OCI-LY3 (cell line): ENCODE data around the gene OR2B2.

Experiments
- EZH2phosphoT487 ChIP-seq: fragments of 200-600 bp; shearing (Covaris generic); IDR thresholded peaks from 2 replicates; pipeline ENCODE4 v1.6.1; 2018; ENCODE audit warnings: antibody characterized with exemption, mixed run types, low read depth
- TF ChIP-seq, protein P1 (sequence below): fragments of 200-600, 300-600 bp; sonication (generic); IDR thresholded peaks from 2 replicates; pipeline ENCODE4 v1.5.1; 2014; ENCODE audit warnings: antibody characterized with exemption, low read length, low read depth

DNA sequence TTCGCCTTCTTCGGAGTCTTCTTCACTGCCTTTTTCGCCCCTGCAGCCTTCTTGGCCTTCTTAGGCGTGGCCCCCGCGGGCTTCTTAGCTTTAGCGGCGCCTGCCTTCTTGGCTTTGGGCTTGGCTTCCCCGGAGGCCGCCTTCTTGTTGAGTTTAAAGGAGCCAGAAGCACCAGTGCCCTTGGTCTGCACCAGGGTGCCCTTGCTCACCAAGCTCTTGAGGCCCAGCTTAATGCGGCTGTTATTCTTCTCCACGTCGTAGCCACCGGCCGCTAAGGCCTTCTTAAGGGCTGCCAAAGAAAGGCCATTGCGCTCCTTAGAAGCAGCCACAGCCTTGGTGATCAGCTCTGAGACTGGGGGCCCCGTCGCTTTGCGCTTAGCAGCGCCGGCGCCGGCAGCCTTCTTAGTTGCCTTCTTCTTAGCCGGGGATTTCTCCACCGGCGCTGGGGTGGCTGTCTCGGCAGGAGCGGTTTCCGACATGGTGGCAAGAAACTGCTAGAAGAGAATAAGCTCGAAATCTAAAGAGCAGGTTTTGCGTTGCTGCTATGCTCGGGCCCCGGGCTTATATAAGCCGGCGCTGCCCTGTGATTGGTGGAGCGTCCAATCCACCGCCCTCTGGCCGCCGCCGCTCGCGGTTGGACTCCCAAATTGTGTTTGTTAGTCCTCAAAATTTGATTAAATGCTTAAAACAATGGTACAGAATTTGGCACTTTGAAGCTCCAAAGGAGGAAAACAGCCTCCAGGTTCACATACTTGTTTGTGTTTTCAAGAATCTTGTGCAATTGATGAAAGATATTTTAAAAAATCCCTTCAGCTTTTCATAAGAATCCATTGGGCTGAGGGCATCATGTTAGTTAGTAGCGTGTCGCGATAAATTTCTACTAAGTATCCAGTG lies 44.9 kb downstream of the OR2B2 start:
- TF ChIP-seq, protein P1, sequence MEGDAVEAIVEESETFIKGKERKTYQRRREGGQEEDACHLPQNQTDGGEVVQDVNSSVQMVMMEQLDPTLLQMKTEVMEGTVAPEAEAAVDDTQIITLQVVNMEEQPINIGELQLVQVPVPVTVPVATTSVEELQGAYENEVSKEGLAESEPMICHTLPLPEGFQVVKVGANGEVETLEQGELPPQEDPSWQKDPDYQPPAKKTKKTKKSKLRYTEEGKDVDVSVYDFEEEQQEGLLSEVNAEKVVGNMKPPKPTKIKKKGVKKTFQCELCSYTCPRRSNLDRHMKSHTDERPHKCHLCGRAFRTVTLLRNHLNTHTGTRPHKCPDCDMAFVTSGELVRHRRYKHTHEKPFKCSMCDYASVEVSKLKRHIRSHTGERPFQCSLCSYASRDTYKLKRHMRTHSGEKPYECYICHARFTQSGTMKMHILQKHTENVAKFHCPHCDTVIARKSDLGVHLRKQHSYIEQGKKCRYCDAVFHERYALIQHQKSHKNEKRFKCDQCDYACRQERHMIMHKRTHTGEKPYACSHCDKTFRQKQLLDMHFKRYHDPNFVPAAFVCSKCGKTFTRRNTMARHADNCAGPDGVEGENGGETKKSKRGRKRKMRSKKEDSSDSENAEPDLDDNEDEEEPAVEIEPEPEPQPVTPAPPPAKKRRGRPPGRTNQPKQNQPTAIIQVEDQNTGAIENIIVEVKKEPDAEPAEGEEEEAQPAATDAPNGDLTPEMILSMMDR: no peak
- TF ChIP-seq EZH2phosphoT487: no peak
